ENCODE measurements around the gene SPATA12. TPM values are rescaled to one million over a fixed set of nuclear protein-coding genes. Genes with fewer than 3 reads are reported as not detected.

SPATA12 gene
- total RNA-seq, 1 experiment from 2014 or later = 0.10 TPM

- DNase-seq = no peak
Observed at GRCh38 chr3:57065588-57065987, 5.1 kb downstream of the SPATA12 start.

GRCh38 chr3:57066471-57066870, 6.0 kb downstream of the SPATA12 start:
- Histone ChIP-seq H3K4me1 (peaks cover 19% of the 10 kb centered on the region), H3K9me3 (replicated peaks) (no peaks in the 10 kb centered on the region; the same call in 1 of the 2 replicates), H3K36me3 (no peaks in the 10 kb centered on the region; the same call in 1 of the 2 replicates), H3K27ac (no peak overlapping the region), H3K27me3 (no peaks in the 10 kb centered on the region), H3K4me3 (no peak overlapping the region)
- no peak for DNase-seq

More at GRCh38 chr3:57065588-57065987, 5.1 kb downstream of the SPATA12 start:
- H3K4me1 ChIP-seq = peaks cover 22% of the 10 kb centered on the region
- H3K9me3 ChIP-seq (replicated peaks) = no peaks in the 10 kb centered on the region
- no peaks in the 10 kb centered on the region for H3K27me3 ChIP-seq
- no peak overlapping the region for H3K27ac ChIP-seq
- no peaks in the 10 kb centered on the region; the same call in 1 of the 2 replicates for H3K36me3 ChIP-seq
- H3K4me3 ChIP-seq = no peak overlapping the region

- peak overlapping the region; percentile 39 for H3K27ac ChIP-seq
- H3K9me3 ChIP-seq (replicated peaks) = peaks cover 3% of the 10 kb centered on the region; the same call in 1 of the 2 replicates
- peaks cover 5% of the 10 kb centered on the region; the same call in 1 of the 2 replicates for H3K36me3 ChIP-seq
- peak; percentile 38 to 55 for DNase-seq
- no peak overlapping the region for H3K4me3 ChIP-seq
- H3K4me1 ChIP-seq = peaks cover 19% of the 10 kb centered on the region
- H3K27me3 ChIP-seq = no peaks in the 10 kb centered on the region
Observed at GRCh38 chr3:57068437-57069089, 8.1 kb downstream of the SPATA12 start.

GRCh38 chr3:57069503-57069902, 9.0 kb downstream of the SPATA12 start:
- H3K36me3 ChIP-seq = peaks cover 5% of the 10 kb centered on the region; the same call in 1 of the 2 replicates
- H3K4me3 ChIP-seq = no peak overlapping the region
- no peak for DNase-seq
- peaks cover 3% of the 10 kb centered on the region; the same call in 1 of the 2 replicates for H3K9me3 ChIP-seq (replicated peaks)
- H3K27ac ChIP-seq = no peak overlapping the region
- peaks cover 15% of the 10 kb centered on the region for H3K4me1 ChIP-seq
- H3K27me3 ChIP-seq = no peaks in the 10 kb centered on the region

GRCh38 chr3:57073628-57074027, 13.2 kb downstream of the SPATA12 start:
- Histone ChIP-seq H3K4me3 (no peak overlapping the region), H3K27me3 (no peaks in the 10 kb centered on the region), H3K27ac (no peak overlapping the region), H3K4me1 (peaks cover 9% of the 10 kb centered on the region), H3K9me3 (replicated peaks) (peaks cover 3% of the 10 kb centered on the region; the same call in 1 of the 2 replicates), H3K36me3 (peaks cover 5% of the 10 kb centered on the region; the same call in 1 of the 2 replicates)
- DNase-seq = no peak

- H3K9me3 ChIP-seq (replicated peaks) = peaks cover 3% of the 10 kb centered on the region; the same call in 1 of the 2 replicates
- no peak for DNase-seq
- peaks cover 4% of the 10 kb centered on the region for H3K4me1 ChIP-seq
- peaks cover 5% of the 10 kb centered on the region; the same call in 1 of the 2 replicates for H3K36me3 ChIP-seq
- no peak overlapping the region for H3K4me3 ChIP-seq
- no peak overlapping the region for H3K27ac ChIP-seq
- no peaks in the 10 kb centered on the region for H3K27me3 ChIP-seq
Observed at GRCh38 chr3:57074135-57074534, 13.7 kb downstream of the SPATA12 start.

GRCh38 chr3:57076422-57076951, 16.0 kb downstream of the SPATA12 start:
- peaks cover 12% of the 10 kb centered on the region; the same call in 1 of the 2 replicates for H3K4me1 ChIP-seq
- H3K4me3 ChIP-seq = no peak overlapping the region
- H3K36me3 ChIP-seq = peaks cover 5% of the 10 kb centered on the region; the same call in 1 of the 2 replicates
- DNase-seq = no peak
- no peak overlapping the region for H3K27ac ChIP-seq
- no peaks in the 10 kb centered on the region for H3K27me3 ChIP-seq
- peaks cover 3% of the 10 kb centered on the region; the same call in 1 of the 2 replicates for H3K9me3 ChIP-seq (replicated peaks)

DNA sequence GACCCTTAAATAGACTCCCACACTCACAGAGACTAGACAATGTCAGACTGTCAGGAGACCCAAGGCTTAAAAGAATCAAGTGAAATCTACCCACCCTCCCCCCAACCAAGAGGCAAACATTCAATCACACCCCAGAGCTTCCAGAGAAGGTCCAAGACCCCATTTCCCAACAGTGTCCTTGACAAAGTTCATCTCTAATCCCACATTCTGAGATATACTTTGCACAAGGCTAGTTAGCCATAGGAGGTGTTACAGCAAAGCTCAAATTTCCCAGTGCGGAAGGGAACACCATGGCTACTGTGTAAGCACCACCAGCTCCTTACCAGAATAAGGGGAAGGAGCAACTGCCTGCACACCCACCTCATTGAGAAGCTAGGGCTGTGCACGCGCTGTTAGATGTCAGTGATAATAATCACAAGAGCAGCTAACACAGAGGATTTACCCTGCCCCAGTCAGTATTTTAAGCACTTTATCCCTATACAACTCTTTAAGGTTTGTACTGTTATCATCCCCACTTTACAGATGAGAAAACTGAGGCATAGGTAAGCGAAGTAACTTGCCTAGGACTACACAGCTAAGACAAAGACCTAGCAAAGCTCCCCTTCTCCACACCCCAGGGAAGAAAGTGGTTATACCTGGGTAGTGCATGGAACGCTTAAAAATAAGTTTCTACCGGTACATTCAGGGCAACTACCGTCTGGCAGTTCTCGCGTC, 17.3 kb downstream of the SPATA12 start:
- no peaks in the 10 kb centered on the region for H3K9me3 ChIP-seq (replicated peaks)
- H3K27ac ChIP-seq = peak overlapping the region; percentile 91
- H3K36me3 ChIP-seq = no peaks in the 10 kb centered on the region
- H3K4me1 ChIP-seq = peaks cover 12% of the 10 kb centered on the region; the same call in 1 of the 2 replicates
- no peak for DNase-seq
- peak overlapping the region; percentile 98 for H3K4me3 ChIP-seq
- no peaks in the 10 kb centered on the region for H3K27me3 ChIP-seq

GRCh38 chr3:57078344-57078634, 17.8 kb downstream of the SPATA12 start:
- Histone ChIP-seq H3K4me1 (peaks cover 12% of the 10 kb centered on the region; the same call in 1 of the 2 replicates), H3K27me3 (no peaks in the 10 kb centered on the region), H3K9me3 (replicated peaks) (no peaks in the 10 kb centered on the region), H3K27ac (peak overlapping the region; percentile 91), H3K4me3 (peak overlapping the region; percentile 98), H3K36me3 (no peaks in the 10 kb centered on the region)
- DNase-seq = peak; percentile 85 to 86

DNA sequence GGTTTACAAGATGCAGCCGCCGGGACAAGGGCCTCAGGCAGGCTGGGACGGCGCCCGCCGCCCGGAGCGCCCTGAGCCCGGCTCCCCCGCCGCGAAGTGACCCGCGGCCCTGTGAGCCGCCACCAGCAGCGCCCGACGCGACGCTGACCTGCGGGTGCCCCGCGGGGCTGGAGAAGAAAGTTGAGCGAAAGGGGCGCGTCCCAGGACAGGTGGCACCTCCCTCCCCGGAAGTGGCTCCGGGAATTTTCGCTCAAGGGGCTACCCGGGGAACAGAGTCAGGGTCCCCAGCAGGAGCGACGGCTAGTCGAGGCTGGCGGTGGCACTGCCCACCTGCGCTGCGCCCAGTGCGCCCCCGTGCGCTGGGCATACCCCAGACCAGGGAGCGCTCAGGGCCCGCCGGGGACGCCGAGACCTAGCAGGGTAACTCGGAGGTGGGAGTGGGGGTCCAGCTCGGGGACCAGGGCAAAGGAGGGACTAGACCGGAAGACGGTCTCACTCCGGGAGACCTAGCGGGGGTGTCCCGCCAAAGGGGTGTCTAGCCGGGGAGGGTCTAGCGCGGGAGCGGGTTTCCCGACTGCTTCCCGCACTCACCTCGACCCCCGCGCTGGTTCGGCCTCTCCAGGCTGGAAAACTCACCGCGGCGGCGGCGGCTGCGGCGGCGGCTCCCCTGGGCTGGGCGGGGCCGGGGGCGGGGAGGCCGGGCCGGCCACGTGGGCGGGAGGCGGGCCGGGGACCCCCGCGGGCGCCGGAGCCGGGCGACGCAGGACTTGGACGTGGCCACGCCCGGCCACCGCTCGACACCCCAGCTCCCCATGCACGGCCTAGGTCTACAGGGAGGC, 18.4 kb downstream of the SPATA12 start:
- Histone ChIP-seq H3K4me3 (peak overlapping the region; percentile 98), H3K9me3 (replicated peaks) (no peaks in the 10 kb centered on the region), H3K36me3 (no peaks in the 10 kb centered on the region), H3K27ac (peak overlapping the region; percentile 91), H3K4me1 (peaks cover 12% of the 10 kb centered on the region; the same call in 1 of the 2 replicates), H3K27me3 (no peaks in the 10 kb centered on the region)
- peak; percentile 87 to 88 for DNase-seq

DNA sequence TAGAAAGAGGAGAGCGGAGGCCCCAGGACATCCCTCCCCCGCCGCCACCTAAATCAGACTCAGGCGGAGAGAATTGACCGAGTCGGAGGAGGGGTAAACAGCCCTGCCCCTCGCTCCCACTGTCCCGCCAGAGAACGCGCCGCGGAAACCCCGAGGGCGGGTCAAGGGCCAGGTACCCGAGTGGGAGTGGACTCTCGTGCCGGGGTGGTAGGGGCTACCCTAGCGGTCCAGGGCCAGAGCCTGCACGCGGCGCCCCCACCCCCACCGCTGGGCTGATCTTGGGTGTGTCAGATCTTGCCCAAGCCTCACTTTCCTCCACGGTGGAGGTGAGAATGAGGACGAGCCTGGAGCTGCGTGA, 19.0 kb downstream of the SPATA12 start:
- peaks cover 12% of the 10 kb centered on the region; the same call in 1 of the 2 replicates for H3K4me1 ChIP-seq
- H3K36me3 ChIP-seq = no peaks in the 10 kb centered on the region
- peak overlapping the region; percentile 91 for H3K27ac ChIP-seq
- peak overlapping the region; percentile 98 for H3K4me3 ChIP-seq
- H3K9me3 ChIP-seq (replicated peaks) = no peaks in the 10 kb centered on the region
- no peaks in the 10 kb centered on the region for H3K27me3 ChIP-seq
- DNase-seq = no peak

DNA sequence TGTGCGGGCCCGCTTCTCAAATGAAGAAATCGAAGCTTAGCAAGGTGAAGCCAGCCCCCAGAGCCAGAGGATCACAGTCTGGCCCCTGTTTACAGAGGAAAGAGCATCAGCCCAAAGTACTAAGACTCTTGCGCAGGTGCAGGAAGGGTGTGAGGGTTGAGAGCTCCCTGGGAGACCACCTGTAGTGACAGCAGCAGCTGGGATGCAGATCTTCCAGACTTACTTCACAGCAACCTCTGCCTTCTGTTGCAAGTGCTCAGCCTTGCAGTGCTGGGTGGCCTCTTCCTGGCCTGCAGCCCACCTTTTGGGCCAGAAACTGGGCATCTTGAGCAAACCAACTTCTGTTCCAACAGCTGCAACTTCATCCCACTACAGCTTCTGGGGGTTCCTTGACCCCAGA, 19.7 kb downstream of the SPATA12 start:
- peak overlapping the region; percentile 98 for H3K4me3 ChIP-seq
- H3K27ac ChIP-seq = peak overlapping the region; percentile 91
- H3K9me3 ChIP-seq (replicated peaks) = no peaks in the 10 kb centered on the region
- peak; percentile 92 to 95 for DNase-seq
- H3K4me1 ChIP-seq = peaks cover 16% of the 10 kb centered on the region
- H3K36me3 ChIP-seq = no peaks in the 10 kb centered on the region
- H3K27me3 ChIP-seq = no peaks in the 10 kb centered on the region

GRCh38 chr3:57081173-57081572, 20.7 kb downstream of the SPATA12 start:
- Histone ChIP-seq H3K27ac (peak overlapping the region; percentile 91; the same call in 1 of the 2 replicates), H3K27me3 (no peaks in the 10 kb centered on the region), H3K36me3 (no peaks in the 10 kb centered on the region), H3K4me3 (no peak overlapping the region), H3K4me1 (peaks cover 24% of the 10 kb centered on the region), H3K9me3 (replicated peaks) (no peaks in the 10 kb centered on the region)
- no peak for DNase-seq

DNA sequence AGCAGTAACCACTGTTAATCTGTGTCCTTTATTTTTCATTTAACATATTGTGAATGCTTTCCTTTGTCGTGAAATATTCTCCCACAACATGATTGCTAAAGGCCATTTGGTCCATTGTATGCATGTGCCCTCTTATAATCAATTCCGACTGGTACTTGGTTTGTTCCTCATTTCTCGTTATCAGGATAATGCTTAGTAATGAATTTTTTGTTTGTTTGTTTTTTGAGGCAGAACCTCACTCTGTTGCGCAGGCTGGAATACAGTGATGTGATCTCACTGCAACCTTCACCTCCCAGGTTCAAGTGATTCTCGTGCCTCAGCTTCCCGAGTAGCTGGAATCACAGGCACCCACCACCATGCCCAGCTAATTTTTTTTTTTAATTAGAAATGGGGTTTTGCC, 22.0 kb downstream of the SPATA12 start:
- Histone ChIP-seq H3K9me3 (replicated peaks) (no peaks in the 10 kb centered on the region), H3K4me1 (peaks cover 34% of the 10 kb centered on the region), H3K27me3 (no peaks in the 10 kb centered on the region), H3K4me3 (no peak overlapping the region), H3K36me3 (no peaks in the 10 kb centered on the region), H3K27ac (no peak overlapping the region)
- no peak for DNase-seq

Data from SJCRH30 (cell line).